ENCODE measurements around the gene GRIN1. TPM values are rescaled to one million over a fixed set of nuclear protein-coding genes. Genes with fewer than 3 reads are reported as not detected.

The GRIN1 gene
- total RNA-seq, 2 experiments from 2014 or later, result 0.06 to 0.15 TPM

DNA sequence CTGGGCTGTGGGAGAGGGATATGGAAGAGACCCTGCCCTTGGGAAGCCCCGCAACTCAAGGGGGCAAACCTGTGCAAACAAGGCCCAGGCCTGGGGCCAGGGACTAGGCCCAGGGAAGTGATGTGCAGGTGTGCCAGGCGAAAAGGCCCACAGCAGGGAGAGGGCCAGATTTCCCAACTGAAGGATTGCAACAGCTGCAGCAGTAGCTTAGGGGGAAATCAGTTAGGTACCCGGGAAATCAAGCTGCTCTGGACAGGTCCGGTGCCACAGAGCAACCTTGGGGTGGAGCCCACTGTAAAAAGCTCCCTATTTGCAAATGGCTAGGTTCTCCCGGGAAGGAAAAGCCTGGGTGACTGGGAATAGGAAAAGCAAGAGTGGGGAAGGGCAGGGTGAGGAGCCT is 10.4 kb downstream of the GRIN1 start:
- H4K20me1 ChIP-seq (ENCODE audit: insufficient read depth, low read length), result no peaks in the 10 kb centered on the region
- DNase-seq (ENCODE audit: low spot score), result no peak
- peaks cover 17% of the 10 kb centered on the region for H3K4me1 ChIP-seq (ENCODE audit: insufficient read depth, low read length, poor library complexity, severe bottlenecking)
- peak overlapping the region; percentile 48; the same call in 1 of the 2 replicates for H2AFZ ChIP-seq (ENCODE audit: low read length)
- POLR2A ChIA-PET, result interaction anchor here (0.6 to 3.7 kb wide), 5 partner anchors 10 to 119 kb away, joined by 3 to 52 read pairs (median 4); no protein-coding TSS in a partner anchor
- BruUV-seq (replicated peaks), result no TSS peak
- H3K9me3 ChIP-seq (ENCODE audit: low read length), result no peaks in the 10 kb centered on the region
- peak overlapping the region; percentile 42 for H3K27ac ChIP-seq (ENCODE audit: low read depth, low read length, poor library complexity, severe bottlenecking)
- no peak overlapping the region for H3K4me3 ChIP-seq (ENCODE audit: low read depth, low read length, poor library complexity, severe bottlenecking)
- no peaks in the 10 kb centered on the region for H3K79me2 ChIP-seq (ENCODE audit: insufficient read depth, low read depth, low read length)
- H3K36me3 ChIP-seq (ENCODE audit: insufficient read depth, low read length), result no peaks in the 10 kb centered on the region
- H3K4me2 ChIP-seq (ENCODE audit: low read length), result peak overlapping the region; percentile 54; the same call in 1 of the 2 replicates
- no peaks in the 10 kb centered on the region for H3K9me2 ChIP-seq (ENCODE audit: insufficient read depth, low read length)
- intact Hi-C loops (cut with micrococcal nuclease; ENCODE audit: unreplicated experiment), result no loop called here
- CTCF ChIA-PET (ENCODE audit: unreplicated experiment), result interaction anchor here (0.5 to 1.7 kb wide), 2 partner anchors 15 to 20 kb away, joined by 3 to 5 read pairs; no protein-coding TSS in a partner anchor
- TF ChIP-seq EZH2phosphoT487 (IDR thresholded peaks at IDR 0.05; ENCODE audit: borderline replicate concordance, low read depth, low read length) (no peak), CTCF (conservative IDR thresholded peaks at IDR 0.05; ENCODE audit: low read length) (no peak)

DNA sequence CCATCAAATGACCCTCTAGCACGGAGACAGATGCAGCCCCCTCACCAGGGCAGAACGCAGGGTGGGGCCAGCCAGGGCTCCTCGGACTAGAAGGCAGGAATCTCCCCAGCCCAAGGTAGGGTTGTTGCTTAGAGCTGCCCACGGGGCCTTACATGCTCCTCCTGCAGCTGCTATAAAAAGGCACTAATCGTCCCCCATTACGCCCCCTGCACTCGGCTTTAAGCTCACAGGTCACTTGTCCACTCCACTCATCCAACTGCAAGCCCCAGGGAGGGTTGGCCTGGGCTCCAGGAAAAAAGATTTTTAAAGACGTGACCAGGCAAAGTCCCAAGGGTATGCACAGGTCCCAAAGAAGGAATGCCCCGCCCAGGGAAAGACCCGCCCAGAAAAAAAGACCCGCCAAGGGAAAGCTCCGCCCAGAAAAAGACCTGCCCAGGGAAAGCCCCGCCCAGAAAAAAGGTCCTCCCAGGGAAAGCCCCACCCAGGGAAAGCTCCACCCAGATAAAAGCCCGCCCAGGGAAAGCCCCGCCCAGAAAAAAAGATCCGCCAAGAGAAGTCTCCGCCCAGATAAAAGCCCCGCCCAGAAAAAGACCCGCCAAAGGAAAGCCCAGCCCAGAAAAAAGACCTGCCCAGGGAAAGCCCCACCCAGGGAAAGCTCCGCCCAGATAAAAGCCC is 11.1 kb downstream of the GRIN1 start:
- BruUV-seq (replicated peaks), result no TSS peak

More for the DNA sequence above, 11.1 kb downstream of the GRIN1 start:
- Histone ChIP-seq H3K9me3 (ENCODE audit: low read length) (no peaks in the 10 kb centered on the region), H3K4me3 (ENCODE audit: low read depth, low read length, poor library complexity, severe bottlenecking) (peak overlapping the region; percentile 39), H3K27ac (ENCODE audit: low read depth, low read length, poor library complexity, severe bottlenecking) (peak overlapping the region; percentile 42), H2AFZ (ENCODE audit: low read length) (peak overlapping the region; percentile 48; the same call in 1 of the 2 replicates), H3K79me2 (ENCODE audit: insufficient read depth, low read depth, low read length) (no peaks in the 10 kb centered on the region), H3K4me2 (ENCODE audit: low read length) (peak overlapping the region; percentile 54), H3K9me2 (ENCODE audit: insufficient read depth, low read length) (no peaks in the 10 kb centered on the region), H3K36me3 (ENCODE audit: insufficient read depth, low read length) (no peaks in the 10 kb centered on the region), H4K20me1 (ENCODE audit: insufficient read depth, low read length) (no peaks in the 10 kb centered on the region), H3K4me1 (ENCODE audit: insufficient read depth, low read length, poor library complexity, severe bottlenecking) (peaks cover 17% of the 10 kb centered on the region)
- CTCF ChIA-PET (ENCODE audit: unreplicated experiment), result interaction anchor here (1.7 kb wide), 1 partner anchor 21 kb away, joined by 5 read pairs; no protein-coding TSS in a partner anchor
- peak; percentile 60 for DNase-seq (ENCODE audit: low spot score)
- TF ChIP-seq EZH2phosphoT487 (IDR thresholded peaks at IDR 0.05; ENCODE audit: borderline replicate concordance, low read depth, low read length) (no peak), CTCF (conservative IDR thresholded peaks at IDR 0.05; ENCODE audit: low read length) (no peak)
- POLR2A ChIA-PET, result interaction anchor here (0.6 to 3.7 kb wide), 20 partner anchors 9 to 749 kb away, joined by 3 to 52 read pairs (median 5); partner anchors contain the start of gene SSNA1
- intact Hi-C loops (cut with micrococcal nuclease; ENCODE audit: unreplicated experiment), result loop anchor here (2.0 to 10.0 kb wide), 5 partner anchors 33 to 605 kb away; partner anchors contain the start of genes ANAPC2, MAN1B1, NOTCH1 and SSNA1
